Karpas-422 (cell line): ENCODE results near the gene COMMD9. TPM values are rescaled to one million over a fixed set of nuclear protein-coding genes. Genes with fewer than 3 reads are reported as not detected.

Experiments used
- total RNA-seq: library from RNA; depleted of rRNA; stranded (reverse); fragments of >200 nt; shearing (Covaris generic); gene quantifications from 2 replicates; pipeline ENCODE4 v1.2.3, GENCODE V29; 2014; ENCODE audit warnings: low replicate concordance; rRNA removed

The COMMD9 gene
- total RNA-seq, 1 experiment from 2014 or later: 31.0 TPM

Other genes starting within 250 kb of the COMMD9 start
- gene PRR5L, start 6.9 kb upstream of the COMMD9 start, total RNA-seq: not detected in 2 replicates
- gene TRAF6, start 220.8 kb upstream of the COMMD9 start, total RNA-seq: 8.7 and 13.2 TPM in 2 replicates